HEK293 (cell line): ENCODE data around the gene ZNF609.

Source experiments
- CTCF ChIA-PET: fragments of 350-600 bp; formaldehyde crosslinking; extraction: SDS; loops from one replicate; lab custom pipeline; 2021; ENCODE audit warnings: antibody characterized with exemption; lab: Yijun Ruan, JAX
- POLR2A ChIA-PET: fragments of 300-600 bp; formaldehyde crosslinking; extraction: SDS; loops from one replicate; lab custom pipeline; 2020; ENCODE audit warnings: antibody characterized with exemption, inconsistent platforms; lab: Yijun Ruan, JAX
- H3K27ac ChIP-seq: fragments of 200-500 bp; sonication (Bioruptor generic); 2 replicates; pipeline ENCODE4 v1.5.1; 2014; ENCODE audit warnings: low read depth, low read length, control low read depth, inconsistent platforms; ENCODE audit errors: extremely low read depth
- H3K36me3 ChIP-seq, 2 experiments: fragments of 200-500 bp in 1 of 2; sonication (Bioruptor generic) in 1 of 2; 1 replicate in 1 of 2; 2 replicates in 1 of 2; pipeline ENCODE4 v1.5.1; 2014 to 2017; ENCODE audit warnings: inconsistent platforms in 2 of 2, low read length in 2 of 2; ENCODE audit not compliant: control insufficient read depth in 2 of 2, insufficient read depth in 1 of 2
- H3K4me1 ChIP-seq: fragments of 200-500 bp; sonication (Bioruptor generic); 2 replicates; pipeline ENCODE4 v1.5.1; 2014; ENCODE audit warnings: mild to moderate bottlenecking, low read length, inconsistent platforms; ENCODE audit not compliant: control insufficient read depth, insufficient read depth
- H3K4me3 ChIP-seq: 2 replicates; pipeline ENCODE4 v1.5.1; 2011; ENCODE audit warnings: low read depth, mild to moderate bottlenecking, control low read depth, low read length, moderate library complexity
- H3K9me3 ChIP-seq: fragments of 200-500 bp; sonication (Bioruptor generic); 2 replicates; pipeline ENCODE4 v1.5.1; 2014; ENCODE audit warnings: low read depth, low read length, inconsistent platforms; ENCODE audit not compliant: control insufficient read depth, insufficient read depth
- WT1 ChIP-seq: fragments of 450-650 bp; formaldehyde crosslinking; IDR thresholded peaks from 2 replicates; pipeline ENCODE4 v1.5.1; 2016; ENCODE audit warnings: missing biosample characterization, missing genetic modification characterization
- YY1 ChIP-seq: fragments of 450-650 bp; formaldehyde crosslinking; IDR thresholded peaks from 2 replicates; pipeline ENCODE4 v1.5.1; 2018; ENCODE audit warnings: missing biosample characterization, missing genetic modification characterization
- ZFP3 ChIP-seq: fragments of 450-650 bp; formaldehyde crosslinking; IDR thresholded peaks from 2 replicates; pipeline ENCODE4 v1.5.1; 2016; ENCODE audit warnings: low read depth, missing biosample characterization, missing genetic modification characterization
- ZNF2 ChIP-seq: fragments of 450-650 bp; formaldehyde crosslinking; IDR thresholded peaks from 2 replicates; pipeline ENCODE4 v1.5.1; 2016; ENCODE audit warnings: missing biosample characterization, missing genetic modification characterization
- ZNF223 ChIP-seq: fragments of 450-650 bp; formaldehyde crosslinking; IDR thresholded peaks from 2 replicates; pipeline ENCODE4 v1.5.1; 2016; ENCODE audit warnings: missing biosample characterization, missing genetic modification characterization
- ZNF239 ChIP-seq: fragments of 450-650 bp; formaldehyde crosslinking; IDR thresholded peaks from 2 replicates; pipeline ENCODE4 v1.5.1; 2016; ENCODE audit warnings: missing biosample characterization, missing genetic modification characterization
- ZNF24 ChIP-seq: fragments of 450-650 bp; formaldehyde crosslinking; IDR thresholded peaks from 2 replicates; pipeline ENCODE4 v1.5.1; 2016; ENCODE audit warnings: missing biosample characterization, missing genetic modification characterization
- ZNF302 ChIP-seq: fragments of 450-650 bp; formaldehyde crosslinking; IDR thresholded peaks from 2 replicates; pipeline ENCODE4 v1.5.1; 2016; ENCODE audit warnings: missing biosample characterization, missing genetic modification characterization, low read depth
- ZNF341 ChIP-seq: fragments of 450-650 bp; formaldehyde crosslinking; IDR thresholded peaks from 2 replicates; pipeline ENCODE4; 2016; ENCODE audit warnings: low read depth, missing biosample characterization, missing genetic modification characterization
- ZNF514 ChIP-seq: fragments of 450-650 bp; formaldehyde crosslinking; IDR thresholded peaks from 2 replicates; pipeline ENCODE4 v1.5.1; 2016; ENCODE audit warnings: missing biosample characterization, missing genetic modification characterization
- ZNF600 ChIP-seq: fragments of 450-650 bp; formaldehyde crosslinking; IDR thresholded peaks from 2 replicates; pipeline ENCODE4 v1.5.1; 2016; ENCODE audit warnings: missing biosample characterization, missing genetic modification characterization
- ZNF623 ChIP-seq: fragments of 450-650 bp; formaldehyde crosslinking; IDR thresholded peaks from 2 replicates; pipeline ENCODE4 v1.5.1; 2016; ENCODE audit warnings: missing biosample characterization, missing genetic modification characterization
- ZNF664 ChIP-seq: fragments of 450-650 bp; formaldehyde crosslinking; IDR thresholded peaks from 2 replicates; pipeline ENCODE4 v1.5.1; 2016; ENCODE audit warnings: missing biosample characterization, missing genetic modification characterization
- ZNF707 ChIP-seq: fragments of 450-650 bp; formaldehyde crosslinking; IDR thresholded peaks from 2 replicates; pipeline ENCODE4 v1.5.1; 2016; ENCODE audit warnings: missing biosample characterization, missing genetic modification characterization
- ZNF830 ChIP-seq: fragments of 450-650 bp; IDR thresholded peaks from 2 replicates; pipeline ENCODE4 v1.5.0; 2018; ENCODE audit warnings: missing biosample characterization, missing genetic modification characterization, low read depth, mild to moderate bottlenecking, moderate library complexity
- TF ChIP-seq, protein P1 (sequence below): fragments of 450-650 bp; formaldehyde crosslinking; optimal IDR thresholded peaks from 2 replicates; pipeline ENCODE3; 2016; ENCODE audit warnings: missing biosample characterization, mild to moderate bottlenecking, missing genetic modification characterization
- TF ChIP-seq, protein P2 (sequence below): fragments of 450-650 bp; IDR thresholded peaks from 2 replicates; pipeline ENCODE4 v1.5.1; 2018; ENCODE audit warnings: missing biosample characterization, missing genetic modification characterization
- TF ChIP-seq, protein P3 (sequence below): fragments of 450-650 bp; formaldehyde crosslinking; IDR thresholded peaks from 2 replicates; pipeline ENCODE4 v1.5.1; 2016; ENCODE audit warnings: missing biosample characterization, missing genetic modification characterization, borderline replicate concordance

Gene ZNF609

DNA sequence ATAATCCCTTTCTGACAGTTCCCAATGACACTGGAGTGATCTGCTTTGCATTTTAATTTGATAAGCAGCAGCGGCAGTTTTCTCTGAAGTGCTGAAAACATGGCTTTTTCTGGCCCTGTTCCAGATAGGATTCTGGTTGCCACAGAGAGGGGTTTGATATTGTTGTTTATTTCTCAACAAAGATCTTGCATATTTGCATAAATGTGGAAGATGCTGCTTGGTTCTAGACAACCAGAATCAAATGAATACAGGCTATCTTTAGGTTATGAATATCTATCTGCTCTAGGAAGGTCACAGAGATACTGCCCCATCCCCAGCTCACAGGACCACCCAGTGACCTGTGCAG lies 137.1 kb downstream of the ZNF609 start:
- Histone ChIP-seq H3K36me3 (no peaks in the 10 kb centered on the region), H3K9me3 (no peaks in the 10 kb centered on the region), H3K27ac (no peak overlapping the region), H3K4me3 (no peak overlapping the region), H3K4me1 (peaks cover 12% of the 10 kb centered on the region; the same call in 1 of the 2 replicates)
- ChIA-PET POLR2A (no interaction called here), CTCF (interaction anchor here (0.7 kb wide), 1 partner anchor 1002 kb away, joined by 3 read pairs; no protein-coding TSS in a partner anchor)
- TF ChIP-seq ZNF830 (tag by site-specific recombination) = no peak
- no peak for TF ChIP-seq ZNF707 (tag by site-specific recombination)

DNA sequence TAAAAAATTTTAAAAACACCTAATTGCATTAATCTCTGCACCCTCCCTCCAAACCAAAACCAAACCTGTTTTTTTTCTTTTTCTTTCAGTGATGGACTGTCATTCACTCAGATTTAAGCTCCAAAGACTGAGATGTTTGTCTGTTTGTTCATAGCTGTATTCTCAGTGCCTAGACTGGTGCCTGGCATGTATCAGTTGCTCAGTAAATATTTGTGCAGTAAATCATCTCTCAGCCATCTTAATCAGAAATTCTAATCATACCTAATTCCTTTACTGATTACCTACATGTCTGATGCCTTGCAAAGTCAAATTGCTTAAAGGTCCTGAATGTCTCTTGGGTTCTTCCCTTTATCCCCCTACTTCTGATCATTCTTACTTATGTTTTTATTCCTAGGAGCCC lies 138.8 kb downstream of the ZNF609 start:
- H3K36me3 ChIP-seq = no peaks in the 10 kb centered on the region
- ChIA-PET POLR2A (no interaction called here), CTCF (no interaction called here)
- H3K9me3 ChIP-seq = no peaks in the 10 kb centered on the region
- H3K27ac ChIP-seq = no peak overlapping the region
- no peak for TF ChIP-seq ZNF223 (tag by site-specific recombination)
- TF ChIP-seq, protein P1, sequence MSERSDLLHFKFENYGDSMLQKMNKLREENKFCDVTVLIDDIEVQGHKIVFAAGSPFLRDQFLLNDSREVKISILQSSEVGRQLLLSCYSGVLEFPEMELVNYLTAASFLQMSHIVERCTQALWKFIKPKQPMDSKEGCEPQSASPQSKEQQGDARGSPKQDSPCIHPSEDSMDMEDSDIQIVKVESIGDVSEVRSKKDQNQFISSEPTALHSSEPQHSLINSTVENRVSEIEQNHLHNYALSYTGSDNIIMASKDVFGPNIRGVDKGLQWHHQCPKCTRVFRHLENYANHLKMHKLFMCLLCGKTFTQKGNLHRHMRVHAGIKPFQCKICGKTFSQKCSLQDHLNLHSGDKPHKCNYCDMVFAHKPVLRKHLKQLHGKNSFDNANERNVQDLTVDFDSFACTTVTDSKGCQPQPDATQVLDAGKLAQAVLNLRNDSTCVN (tag by site-specific recombination) = no peak
- TF ChIP-seq, protein P2, sequence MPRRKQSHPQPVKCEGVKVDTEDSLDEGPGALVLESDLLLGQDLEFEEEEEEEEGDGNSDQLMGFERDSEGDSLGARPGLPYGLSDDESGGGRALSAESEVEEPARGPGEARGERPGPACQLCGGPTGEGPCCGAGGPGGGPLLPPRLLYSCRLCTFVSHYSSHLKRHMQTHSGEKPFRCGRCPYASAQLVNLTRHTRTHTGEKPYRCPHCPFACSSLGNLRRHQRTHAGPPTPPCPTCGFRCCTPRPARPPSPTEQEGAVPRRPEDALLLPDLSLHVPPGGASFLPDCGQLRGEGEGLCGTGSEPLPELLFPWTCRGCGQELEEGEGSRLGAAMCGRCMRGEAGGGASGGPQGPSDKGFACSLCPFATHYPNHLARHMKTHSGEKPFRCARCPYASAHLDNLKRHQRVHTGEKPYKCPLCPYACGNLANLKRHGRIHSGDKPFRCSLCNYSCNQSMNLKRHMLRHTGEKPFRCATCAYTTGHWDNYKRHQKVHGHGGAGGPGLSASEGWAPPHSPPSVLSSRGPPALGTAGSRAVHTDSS = no peak
- TF ChIP-seq ZNF24 (tag by site-specific recombination) = no peak
- no peak for TF ChIP-seq WT1 (tag by site-specific recombination)
- no peak for TF ChIP-seq YY1 (tag by site-specific recombination)
- no peak for TF ChIP-seq ZNF239 (tag by site-specific recombination)
- no peak for TF ChIP-seq ZNF302 (tag by site-specific recombination)
- no peak for TF ChIP-seq ZFP3 (tag by site-specific recombination)
- TF ChIP-seq ZNF2 (tag by site-specific recombination) = no peak
- no peak for TF ChIP-seq ZNF623 (tag by site-specific recombination)
- TF ChIP-seq ZNF341 (tag by site-specific recombination) = no peak
- no peak for TF ChIP-seq ZNF514 (tag by site-specific recombination)
- TF ChIP-seq, protein P3, sequence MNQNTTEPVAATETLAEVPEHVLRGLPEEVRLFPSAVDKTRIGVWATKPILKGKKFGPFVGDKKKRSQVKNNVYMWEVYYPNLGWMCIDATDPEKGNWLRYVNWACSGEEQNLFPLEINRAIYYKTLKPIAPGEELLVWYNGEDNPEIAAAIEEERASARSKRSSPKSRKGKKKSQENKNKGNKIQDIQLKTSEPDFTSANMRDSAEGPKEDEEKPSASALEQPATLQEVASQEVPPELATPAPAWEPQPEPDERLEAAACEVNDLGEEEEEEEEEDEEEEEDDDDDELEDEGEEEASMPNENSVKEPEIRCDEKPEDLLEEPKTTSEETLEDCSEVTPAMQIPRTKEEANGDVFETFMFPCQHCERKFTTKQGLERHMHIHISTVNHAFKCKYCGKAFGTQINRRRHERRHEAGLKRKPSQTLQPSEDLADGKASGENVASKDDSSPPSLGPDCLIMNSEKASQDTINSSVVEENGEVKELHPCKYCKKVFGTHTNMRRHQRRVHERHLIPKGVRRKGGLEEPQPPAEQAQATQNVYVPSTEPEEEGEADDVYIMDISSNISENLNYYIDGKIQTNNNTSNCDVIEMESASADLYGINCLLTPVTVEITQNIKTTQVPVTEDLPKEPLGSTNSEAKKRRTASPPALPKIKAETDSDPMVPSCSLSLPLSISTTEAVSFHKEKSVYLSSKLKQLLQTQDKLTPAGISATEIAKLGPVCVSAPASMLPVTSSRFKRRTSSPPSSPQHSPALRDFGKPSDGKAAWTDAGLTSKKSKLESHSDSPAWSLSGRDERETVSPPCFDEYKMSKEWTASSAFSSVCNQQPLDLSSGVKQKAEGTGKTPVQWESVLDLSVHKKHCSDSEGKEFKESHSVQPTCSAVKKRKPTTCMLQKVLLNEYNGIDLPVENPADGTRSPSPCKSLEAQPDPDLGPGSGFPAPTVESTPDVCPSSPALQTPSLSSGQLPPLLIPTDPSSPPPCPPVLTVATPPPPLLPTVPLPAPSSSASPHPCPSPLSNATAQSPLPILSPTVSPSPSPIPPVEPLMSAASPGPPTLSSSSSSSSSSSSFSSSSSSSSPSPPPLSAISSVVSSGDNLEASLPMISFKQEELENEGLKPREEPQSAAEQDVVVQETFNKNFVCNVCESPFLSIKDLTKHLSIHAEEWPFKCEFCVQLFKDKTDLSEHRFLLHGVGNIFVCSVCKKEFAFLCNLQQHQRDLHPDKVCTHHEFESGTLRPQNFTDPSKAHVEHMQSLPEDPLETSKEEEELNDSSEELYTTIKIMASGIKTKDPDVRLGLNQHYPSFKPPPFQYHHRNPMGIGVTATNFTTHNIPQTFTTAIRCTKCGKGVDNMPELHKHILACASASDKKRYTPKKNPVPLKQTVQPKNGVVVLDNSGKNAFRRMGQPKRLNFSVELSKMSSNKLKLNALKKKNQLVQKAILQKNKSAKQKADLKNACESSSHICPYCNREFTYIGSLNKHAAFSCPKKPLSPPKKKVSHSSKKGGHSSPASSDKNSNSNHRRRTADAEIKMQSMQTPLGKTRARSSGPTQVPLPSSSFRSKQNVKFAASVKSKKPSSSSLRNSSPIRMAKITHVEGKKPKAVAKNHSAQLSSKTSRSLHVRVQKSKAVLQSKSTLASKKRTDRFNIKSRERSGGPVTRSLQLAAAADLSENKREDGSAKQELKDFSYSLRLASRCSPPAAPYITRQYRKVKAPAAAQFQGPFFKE (tag by site-specific recombination) = no peak
- TF ChIP-seq ZNF600 (tag by site-specific recombination) = no peak
- no peak for TF ChIP-seq ZNF664 (tag by site-specific recombination)
- no peak overlapping the region for H3K4me3 ChIP-seq
- H3K4me1 ChIP-seq = peaks cover 14% of the 10 kb centered on the region; the same call in 1 of the 2 replicates
